Measurements from ENCODE around the gene AHI1.

Gene AHI1

DNA sequence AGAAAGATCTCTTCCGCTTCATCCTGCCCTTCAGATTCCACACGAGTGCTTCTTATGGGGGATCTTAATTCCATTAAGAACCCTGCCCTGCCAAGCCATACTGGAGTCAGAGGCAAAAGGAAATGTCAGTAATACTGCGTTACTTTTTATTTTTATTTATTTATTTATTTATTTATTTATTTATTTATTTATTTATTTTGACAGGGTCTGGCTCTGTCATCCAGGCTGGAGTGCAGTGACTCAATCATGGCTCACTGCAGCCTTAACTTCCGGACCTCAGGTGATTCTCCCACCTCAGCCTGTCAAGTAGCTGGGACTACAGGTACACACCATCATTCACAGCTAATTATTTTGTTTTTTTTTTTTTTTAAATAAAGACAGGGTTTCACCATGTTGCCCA lies 236.9 kb downstream of the AHI1 start:
- Histone ChIP-seq H3K4me1 (ENCODE audit: control insufficient read depth, insufficient read depth, low read length) (no peaks in the 10 kb centered on the region), H3K4me3 (ENCODE audit: low read depth, low read length) (no peak overlapping the region), H3K27ac (ENCODE audit: extremely low read depth, low read depth, low read length) (no peak overlapping the region), H3K9me3 (ENCODE audit: control insufficient read depth, insufficient read depth, low read depth, low read length) (no peaks in the 10 kb centered on the region), H3K36me3 (ENCODE audit: control insufficient read depth in 2 of 2, insufficient read depth in 1 of 2, low read length in 2 of 2) (no peaks in the 10 kb centered on the region)
- ChIA-PET CTCF (interaction anchor here (0.6 kb wide), 2 partner anchors 1137 to 1144 kb away, joined by 3 read pairs; no protein-coding TSS in a partner anchor), POLR2A (interaction anchor here (0.7 kb wide), 1 partner anchor 237 kb away, joined by 3 read pairs; no protein-coding TSS in a partner anchor)
- no peak for TF ChIP-seq HOXA7 (CRISPR knock-in tag; IDR thresholded peaks at IDR 0.05; ENCODE audit: borderline replicate concordance)
- TF ChIP-seq ZNF518A (tag by site-specific recombination; conservative IDR thresholded peaks at IDR 0.05; ENCODE audit: low read depth): peak; percentile 89
- TF ChIP-seq ZNF510 (tag by site-specific recombination; IDR thresholded peaks at IDR 0.05; ENCODE audit: insufficient replicate concordance): peak; percentile 58
- TF ChIP-seq ZNF202 (tag by site-specific recombination; IDR thresholded peaks at IDR 0.05; ENCODE audit: borderline replicate concordance): peak; percentile 73; the same call in 1 of the 2 replicates
- TF ChIP-seq ZNF623 (tag by site-specific recombination; IDR thresholded peaks at IDR 0.05): peak; percentile 69
- TF ChIP-seq ZNF529 (tag by site-specific recombination; IDR thresholded peaks at IDR 0.05; ENCODE audit: insufficient replicate concordance): peak; percentile 26
- peak; percentile 84 for TF ChIP-seq ZNF426 (tag by site-specific recombination; IDR thresholded peaks at IDR 0.05)
- TF ChIP-seq ZEB2 (tag by site-specific recombination; IDR thresholded peaks at IDR 0.05): no peak
- peak; percentile 84 for TF ChIP-seq ZNF555 (tag by site-specific recombination; conservative IDR thresholded peaks at IDR 0.05)
- TF ChIP-seq, protein P1, sequence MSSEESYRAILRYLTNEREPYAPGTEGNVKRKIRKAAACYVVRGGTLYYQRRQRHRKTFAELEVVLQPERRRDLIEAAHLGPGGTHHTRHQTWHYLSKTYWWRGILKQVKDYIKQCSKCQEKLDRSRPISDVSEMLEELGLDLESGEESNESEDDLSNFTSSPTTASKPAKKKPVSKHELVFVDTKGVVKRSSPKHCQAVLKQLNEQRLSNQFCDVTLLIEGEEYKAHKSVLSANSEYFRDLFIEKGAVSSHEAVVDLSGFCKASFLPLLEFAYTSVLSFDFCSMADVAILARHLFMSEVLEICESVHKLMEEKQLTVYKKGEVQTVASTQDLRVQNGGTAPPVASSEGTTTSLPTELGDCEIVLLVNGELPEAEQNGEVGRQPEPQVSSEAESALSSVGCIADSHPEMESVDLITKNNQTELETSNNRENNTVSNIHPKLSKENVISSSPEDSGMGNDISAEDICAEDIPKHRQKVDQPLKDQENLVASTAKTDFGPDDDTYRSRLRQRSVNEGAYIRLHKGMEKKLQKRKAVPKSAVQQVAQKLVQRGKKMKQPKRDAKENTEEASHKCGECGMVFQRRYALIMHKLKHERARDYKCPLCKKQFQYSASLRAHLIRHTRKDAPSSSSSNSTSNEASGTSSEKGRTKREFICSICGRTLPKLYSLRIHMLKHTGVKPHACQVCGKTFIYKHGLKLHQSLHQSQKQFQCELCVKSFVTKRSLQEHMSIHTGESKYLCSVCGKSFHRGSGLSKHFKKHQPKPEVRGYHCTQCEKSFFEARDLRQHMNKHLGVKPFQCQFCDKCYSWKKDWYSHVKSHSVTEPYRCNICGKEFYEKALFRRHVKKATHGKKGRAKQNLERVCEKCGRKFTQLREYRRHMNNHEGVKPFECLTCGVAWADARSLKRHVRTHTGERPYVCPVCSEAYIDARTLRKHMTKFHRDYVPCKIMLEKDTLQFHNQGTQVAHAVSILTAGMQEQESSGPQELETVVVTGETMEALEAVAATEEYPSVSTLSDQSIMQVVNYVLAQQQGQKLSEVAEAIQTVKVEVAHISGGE (tag by site-specific recombination; conservative IDR thresholded peaks at IDR 0.05; ENCODE audit: low read depth): peak; percentile 77
- peak; percentile 39 for TF ChIP-seq ZNF629 (tag by site-specific recombination; IDR thresholded peaks at IDR 0.05)
- TF ChIP-seq ZNF654 (tag by site-specific recombination; IDR thresholded peaks at IDR 0.05; ENCODE audit: low read depth): peak; percentile 24
- TF ChIP-seq ZBTB8A (tag by site-specific recombination; IDR thresholded peaks at IDR 0.05): peak; percentile 64
- TF ChIP-seq ZBTB21 (tag by site-specific recombination; IDR thresholded peaks at IDR 0.05): 0 out of 2 replicates have a peak, but pooled peaks have one; percentile 15
- peak; percentile 72 for TF ChIP-seq ZNF266 (tag by site-specific recombination; IDR thresholded peaks at IDR 0.05; ENCODE audit: low read depth)
- TF ChIP-seq ZNF292 (tag by site-specific recombination; IDR thresholded peaks at IDR 0.05; ENCODE audit: borderline replicate concordance, low read depth): peak; percentile 64; the same call in 1 of the 2 replicates
- TF ChIP-seq ZNF747 (tag by site-specific recombination; IDR thresholded peaks at IDR 0.05): no peak
- TF ChIP-seq, protein P2, sequence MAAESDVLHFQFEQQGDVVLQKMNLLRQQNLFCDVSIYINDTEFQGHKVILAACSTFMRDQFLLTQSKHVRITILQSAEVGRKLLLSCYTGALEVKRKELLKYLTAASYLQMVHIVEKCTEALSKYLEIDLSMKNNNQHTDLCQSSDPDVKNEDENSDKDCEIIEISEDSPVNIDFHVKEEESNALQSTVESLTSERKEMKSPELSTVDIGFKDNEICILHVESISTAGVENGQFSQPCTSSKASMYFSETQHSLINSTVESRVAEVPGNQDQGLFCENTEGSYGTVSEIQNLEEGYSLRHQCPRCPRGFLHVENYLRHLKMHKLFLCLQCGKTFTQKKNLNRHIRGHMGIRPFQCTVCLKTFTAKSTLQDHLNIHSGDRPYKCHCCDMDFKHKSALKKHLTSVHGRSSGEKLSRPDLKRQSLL (tag by site-specific recombination; IDR thresholded peaks at IDR 0.05): no peak
- no peak for TF ChIP-seq ZSCAN16 (tag by site-specific recombination; IDR thresholded peaks at IDR 0.05)
- TF ChIP-seq, protein P3, sequence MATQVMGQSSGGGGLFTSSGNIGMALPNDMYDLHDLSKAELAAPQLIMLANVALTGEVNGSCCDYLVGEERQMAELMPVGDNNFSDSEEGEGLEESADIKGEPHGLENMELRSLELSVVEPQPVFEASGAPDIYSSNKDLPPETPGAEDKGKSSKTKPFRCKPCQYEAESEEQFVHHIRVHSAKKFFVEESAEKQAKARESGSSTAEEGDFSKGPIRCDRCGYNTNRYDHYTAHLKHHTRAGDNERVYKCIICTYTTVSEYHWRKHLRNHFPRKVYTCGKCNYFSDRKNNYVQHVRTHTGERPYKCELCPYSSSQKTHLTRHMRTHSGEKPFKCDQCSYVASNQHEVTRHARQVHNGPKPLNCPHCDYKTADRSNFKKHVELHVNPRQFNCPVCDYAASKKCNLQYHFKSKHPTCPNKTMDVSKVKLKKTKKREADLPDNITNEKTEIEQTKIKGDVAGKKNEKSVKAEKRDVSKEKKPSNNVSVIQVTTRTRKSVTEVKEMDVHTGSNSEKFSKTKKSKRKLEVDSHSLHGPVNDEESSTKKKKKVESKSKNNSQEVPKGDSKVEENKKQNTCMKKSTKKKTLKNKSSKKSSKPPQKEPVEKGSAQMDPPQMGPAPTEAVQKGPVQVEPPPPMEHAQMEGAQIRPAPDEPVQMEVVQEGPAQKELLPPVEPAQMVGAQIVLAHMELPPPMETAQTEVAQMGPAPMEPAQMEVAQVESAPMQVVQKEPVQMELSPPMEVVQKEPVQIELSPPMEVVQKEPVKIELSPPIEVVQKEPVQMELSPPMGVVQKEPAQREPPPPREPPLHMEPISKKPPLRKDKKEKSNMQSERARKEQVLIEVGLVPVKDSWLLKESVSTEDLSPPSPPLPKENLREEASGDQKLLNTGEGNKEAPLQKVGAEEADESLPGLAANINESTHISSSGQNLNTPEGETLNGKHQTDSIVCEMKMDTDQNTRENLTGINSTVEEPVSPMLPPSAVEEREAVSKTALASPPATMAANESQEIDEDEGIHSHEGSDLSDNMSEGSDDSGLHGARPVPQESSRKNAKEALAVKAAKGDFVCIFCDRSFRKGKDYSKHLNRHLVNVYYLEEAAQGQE (tag by site-specific recombination; IDR thresholded peaks at IDR 0.05): peak; percentile 41; the same call in 1 of the 2 replicates
- TF ChIP-seq ZNF341 (tag by site-specific recombination; IDR thresholded peaks at IDR 0.05; ENCODE audit: low read depth): peak; percentile 30; the same call in 1 of the 2 replicates
- TF ChIP-seq ZNF558 (tag by site-specific recombination; IDR thresholded peaks at IDR 0.05): peak; percentile 74
- 0 out of 2 replicates have a peak, but pooled peaks have one; percentile 47 for TF ChIP-seq ZNF433 (tag by site-specific recombination; IDR thresholded peaks at IDR 0.05; ENCODE audit: low read depth)
- peak; percentile 92 for TF ChIP-seq ZNF394 (tag by site-specific recombination; IDR thresholded peaks at IDR 0.05; ENCODE audit: borderline replicate concordance)
- 0 out of 2 replicates have a peak, but pooled peaks have one; percentile 39 for TF ChIP-seq ZNF664 (tag by site-specific recombination; IDR thresholded peaks at IDR 0.05)

Measured in HEK293 (cell line).